IMR-90 (cell line): ENCODE results near the gene ZNF157. TPM values are rescaled to one million over a fixed set of nuclear protein-coding genes. Genes with fewer than 3 reads are reported as not detected.

Experiments used
- ATAC-seq: fragments of 200-7000 bp; cut with Tn5 transposase; 2 replicates; pipeline ENCODE4 v1.9.1; 2020; ENCODE audit warnings: low read depth, mild to moderate bottlenecking, moderate library complexity
- BruUV-seq: library from RNA; stranded (reverse); fragments of 400-500 nt; replicated peaks from 2 replicates; lab custom pipeline; 2021; lab: Mats Ljungman, UMichigan
- CTCF ChIA-PET: fragments of 300-600 bp; formaldehyde crosslinking; extraction: SDS; loops from one replicate; lab custom pipeline; 2021; ENCODE audit warnings: antibody characterized with exemption; lab: Yijun Ruan, JAX
- POLR2A ChIA-PET: fragments of 300-600 bp; sonication (Branson Sonifier 250); formaldehyde crosslinking; loops from one replicate; lab custom pipeline; 2022; ENCODE audit warnings: antibody characterized with exemption; ENCODE audit not compliant: unreplicated experiment; lab: Charles Lee
- DNase-seq: peaks from one replicate; pipeline ENCODE4 v3.0.0; 2013
- H2AFZ ChIP-seq: replicated peaks from 2 replicates; pipeline ENCODE3; 2013; ENCODE audit warnings: low read length, mild to moderate bottlenecking; ENCODE audit not compliant: poor library complexity
- H2AK5ac ChIP-seq: 2 replicates; pipeline ENCODE4 v1.6.1; 2013; ENCODE audit warnings: low read depth, low read length, inconsistent platforms
- H2AK9ac ChIP-seq: replicated peaks from 2 replicates; pipeline ENCODE3; 2013; ENCODE audit warnings: mild to moderate bottlenecking, low read depth, low read length, moderate library complexity; ENCODE audit not compliant: poor library complexity
- H2BK120ac ChIP-seq: 2 replicates; pipeline ENCODE4 v1.6.1; 2013; ENCODE audit warnings: low read depth, low read length, inconsistent platforms
- H2BK15ac ChIP-seq: 3 replicates; pipeline ENCODE4 v1.6.1; 2013; ENCODE audit warnings: low read depth, low read length, inconsistent platforms
- H2BK20ac ChIP-seq: 2 replicates; pipeline ENCODE4 v1.6.1; 2013; ENCODE audit warnings: low read depth, mild to moderate bottlenecking, inconsistent platforms, low read length, moderate library complexity
- H2BK5ac ChIP-seq: 2 replicates; pipeline ENCODE4 v1.6.1; 2013; ENCODE audit warnings: mild to moderate bottlenecking, low read depth, low read length, inconsistent platforms; ENCODE audit not compliant: poor library complexity, severe bottlenecking
- H3K14ac ChIP-seq: replicated peaks from 2 replicates; pipeline ENCODE4 v1.6.1; 2013; ENCODE audit warnings: low read depth, low read length, inconsistent platforms
- H3K18ac ChIP-seq: 2 replicates; pipeline ENCODE4 v1.6.1; 2013; ENCODE audit warnings: low read depth, low read length, control low read depth
- H3K23ac ChIP-seq: 2 replicates; pipeline ENCODE4 v1.6.1; 2013; ENCODE audit warnings: low read depth, low read length, inconsistent platforms
- H3K27ac ChIP-seq: 2 replicates; pipeline ENCODE4 v1.5.1; 2013; ENCODE audit warnings: mild to moderate bottlenecking, control low read depth, low read length; ENCODE audit not compliant: insufficient read depth
- H3K27me3 ChIP-seq: 2 replicates; pipeline ENCODE4 v1.6.1; 2013; ENCODE audit warnings: low read length; ENCODE audit not compliant: control insufficient read depth, insufficient read depth
- H3K36me3 ChIP-seq: 2 replicates; pipeline ENCODE4 v1.6.1; 2013; ENCODE audit warnings: low read length, mixed read lengths; ENCODE audit not compliant: control insufficient read depth, insufficient read depth
- H3K4ac ChIP-seq: 2 replicates; pipeline ENCODE4 v1.6.1; 2013; ENCODE audit warnings: low read depth, low read length, inconsistent platforms
- H3K4me1 ChIP-seq: 2 replicates; pipeline ENCODE4 v1.6.1; 2013; ENCODE audit warnings: low read length, mixed read lengths; ENCODE audit not compliant: control insufficient read depth, insufficient read depth
- H3K4me2 ChIP-seq: 2 replicates; pipeline ENCODE4 v1.6.1; 2013; ENCODE audit warnings: low read depth, mild to moderate bottlenecking, control low read depth, low read length, moderate library complexity
- H3K4me3 ChIP-seq: 2 replicates; pipeline ENCODE4 v1.5.1; 2013; ENCODE audit warnings: low read depth, mild to moderate bottlenecking, control low read depth, low read length, moderate library complexity; ENCODE audit not compliant: insufficient read depth
- H3K56ac ChIP-seq: 2 replicates; pipeline ENCODE4 v1.6.1; 2013; ENCODE audit warnings: low read length, inconsistent platforms; ENCODE audit not compliant: insufficient read depth; ENCODE audit errors: extremely low read depth
- H3K79me1 ChIP-seq, 2 experiments: 2 replicates each; pipeline ENCODE4 v1.6.1; 2013; ENCODE audit warnings: low read length in 2 of 2, inconsistent platforms in 1 of 2, low read depth in 1 of 2
- H3K9ac ChIP-seq: 2 replicates; pipeline ENCODE4 v1.6.1; 2013; ENCODE audit warnings: low read depth, low read length, control low read depth
- H3K9me1 ChIP-seq: 2 replicates; pipeline ENCODE4 v1.6.1; 2013; ENCODE audit warnings: low read length, inconsistent platforms; ENCODE audit not compliant: insufficient read depth
- H3K9me3 ChIP-seq: 2 replicates; pipeline ENCODE4 v1.6.1; 2013; ENCODE audit warnings: low read length; ENCODE audit not compliant: control insufficient read depth, insufficient read depth
- H4K20me1 ChIP-seq: 2 replicates; pipeline ENCODE4 v1.6.1; 2013; ENCODE audit warnings: low read length, inconsistent platforms; ENCODE audit not compliant: insufficient read depth
- H4K5ac ChIP-seq: 2 replicates; pipeline ENCODE4 v1.6.1; 2013; ENCODE audit warnings: mild to moderate bottlenecking, low read depth, low read length, control low read depth
- H4K8ac ChIP-seq, 2 experiments: 2 replicates each; pipeline ENCODE4 v1.6.1; 2013; ENCODE audit warnings: low read depth in 2 of 2, low read length in 2 of 2, control low read depth in 1 of 2, inconsistent platforms in 1 of 2
- H4K91ac ChIP-seq: 2 replicates; pipeline ENCODE4 v1.6.1; 2013; ENCODE audit warnings: low read depth, low read length, inconsistent platforms; ENCODE audit not compliant: insufficient read depth
- BHLHE40 ChIP-seq: fragments of 150-350 bp; IDR thresholded peaks from 2 replicates; pipeline ENCODE4 v1.6.1; 2016; ENCODE audit warnings: mild to moderate bottlenecking, low read depth, low read length
- CEBPB ChIP-seq: IDR thresholded peaks from 2 replicates; pipeline ENCODE4 v1.6.1; 2012; ENCODE audit warnings: low read depth, low read length, improper control_type of control experiment
- CHD1 ChIP-seq: IDR thresholded peaks from 2 replicates; pipeline ENCODE4 v1.6.1; 2012; ENCODE audit warnings: low read depth, low read length, improper control_type of control experiment
- CTCF ChIP-seq: conservative IDR thresholded peaks from 2 replicates; pipeline ENCODE4 v1.5.1; 2012; ENCODE audit warnings: mild to moderate bottlenecking, low read depth, low read length, improper control_type of control experiment
- ELK1 ChIP-seq: fragments of 150-350 bp; IDR thresholded peaks from 2 replicates; pipeline ENCODE4 v1.6.1; 2016; ENCODE audit warnings: low read depth, mild to moderate bottlenecking, low read length, moderate library complexity, borderline replicate concordance
- FOS ChIP-seq: fragments of 150-350 bp; IDR thresholded peaks from 2 replicates; pipeline ENCODE4 v1.6.1; 2016; ENCODE audit warnings: low read depth, low read length
- MAFK ChIP-seq: IDR thresholded peaks from 2 replicates; pipeline ENCODE4 v1.6.1; 2012; ENCODE audit warnings: low read depth, low read length, improper control_type of control experiment
- MAZ ChIP-seq: IDR thresholded peaks from 2 replicates; pipeline ENCODE4 v1.6.1; 2012; ENCODE audit warnings: low read depth, mild to moderate bottlenecking, low read length, improper control_type of control experiment, moderate library complexity, borderline replicate concordance
- MXI1 ChIP-seq: IDR thresholded peaks from 2 replicates; pipeline ENCODE4 v1.6.1; 2012; ENCODE audit warnings: low read depth, mild to moderate bottlenecking, low read length, moderate library complexity, borderline replicate concordance
- NFE2L2 ChIP-seq: fragments of 150-350 bp; IDR thresholded peaks from 2 replicates; pipeline ENCODE4 v1.6.1; 2016; ENCODE audit warnings: low read depth, mild to moderate bottlenecking, low read length
- POLR2A ChIP-seq: IDR thresholded peaks from 2 replicates; pipeline ENCODE4 v1.6.1; 2012; ENCODE audit warnings: mild to moderate bottlenecking, low read depth, low read length
- RAD21 ChIP-seq: IDR thresholded peaks from 2 replicates; pipeline ENCODE4 v1.6.1; 2012; ENCODE audit warnings: low read length, improper control_type of control experiment
- RCOR1 ChIP-seq: IDR thresholded peaks from 2 replicates; pipeline ENCODE4 v1.6.1; 2012; ENCODE audit warnings: mild to moderate bottlenecking, low read length, improper control_type of control experiment; ENCODE audit not compliant: insufficient replicate concordance
- RFX5 ChIP-seq: IDR thresholded peaks from 2 replicates; pipeline ENCODE4 v1.8.0; 2012; ENCODE audit warnings: low read depth, mild to moderate bottlenecking, low read length, moderate library complexity
- SMC3 ChIP-seq: fragments of 150-350 bp; IDR thresholded peaks from 2 replicates; pipeline ENCODE4 v1.6.1; 2016; ENCODE audit warnings: low read depth, mild to moderate bottlenecking, antibody characterized with exemption, low read length, moderate library complexity
- USF2 ChIP-seq: fragments of 150-350 bp; IDR thresholded peaks from 2 replicates; pipeline ENCODE4 v1.6.1; 2017; ENCODE audit warnings: mild to moderate bottlenecking, antibody characterized with exemption, low read length, low read depth
- WGBS, 2 experiments: methylation state at CpG; one replicate each; pipeline versions ENCODE4 v1.1.5 to v1.1.7; 2013; ENCODE audit warnings: missing lambda C conversion rate in 2 of 2; ENCODE audit not compliant: insufficient read length in 1 of 2; ENCODE audit errors: extremely low coverage in 2 of 2; 5-methylcytosine and 5-hydroxymethylcytosine counted together
- dilution Hi-C: fragments of 300-500 bp; cut with HindIII; formaldehyde crosslinking; loops from one replicate; pipeline ENCODE4 v1.14.3; 2018; ENCODE audit warnings: low sequenced_read_pairs; ENCODE audit not compliant: unreplicated experiment
- in situ Hi-C: fragments of 300-500 bp; cut with MboI; formaldehyde crosslinking; loops from 3 replicates; pipeline ENCODE4 v1.14.3; 2019; ENCODE audit warnings: low sequenced_read_pairs, inconsistent platforms, mixed read lengths
- intact Hi-C: fragments of 100-400 bp; cut with micrococcal nuclease; formaldehyde crosslinking; loops from 2 replicates; pipeline ENCODE4 v1.10.0; 2022
- polyA plus RNA-seq, 3 experiments: library from polyadenylated mRNA; depleted of rRNA; stranded (reverse); fragments of >200 nt; gene quantifications; 2 replicates each; pipeline ENCODE4 v1.2.3, GENCODE V29; 2012; ENCODE audit warnings: low replicate concordance in 1 of 3
- total RNA-seq: library from RNA; depleted of rRNA; stranded (reverse); fragments of >200 nt; gene quantifications from 2 replicates; pipeline ENCODE4 v1.2.3, GENCODE V29; 2012

ZNF157 gene
- total and polyA plus RNA-seq, 2 of the 4 experiments (the other 2 are of a cell fraction): under 0.01 TPM; not detected in 1

- no peak overlapping the region for H2AK9ac ChIP-seq
- no peak overlapping the region for H2AK5ac ChIP-seq
- no peak overlapping the region for H2AFZ ChIP-seq
- no peak overlapping the region for H4K91ac ChIP-seq
- H3K27me3 ChIP-seq: peaks cover 9% of the 10 kb centered on the region
- POLR2A ChIA-PET: interaction anchor here (1.1 kb wide), 1 partner anchor 194 kb away, joined by 3 read pairs; no protein-coding TSS in a partner anchor
- peak; percentile 55 for TF ChIP-seq SMC3
- no peak for TF ChIP-seq BHLHE40
- TF ChIP-seq RCOR1: no peak
- peak; percentile 66 for TF ChIP-seq CTCF
- TF ChIP-seq RFX5: no peak
- TF ChIP-seq MAFK: no peak
- TF ChIP-seq CEBPB: no peak
- TF ChIP-seq FOS: no peak
- no peak for TF ChIP-seq USF2
- no peak for TF ChIP-seq CHD1
- TF ChIP-seq MXI1: no peak
- TF ChIP-seq POLR2A: no peak
- peak; percentile 71 for TF ChIP-seq RAD21
- no peak for TF ChIP-seq MAZ
- no peak for TF ChIP-seq ELK1
- no peak for TF ChIP-seq NFE2L2
- intact Hi-C loops: loop anchor here (1.0 to 10.0 kb wide), 4 partner anchors 140 to 191 kb away; partner anchors contain the start of genes UBA1 and USP11
- no peak overlapping the region for H3K23ac ChIP-seq
- no peak overlapping the region for H2BK120ac ChIP-seq
- no peak overlapping the region for H2BK20ac ChIP-seq
- no peaks in the 10 kb centered on the region for H3K4me1 ChIP-seq
- no peaks in the 10 kb centered on the region for H3K36me3 ChIP-seq
- no peaks in the 10 kb centered on the region for H3K9me1 ChIP-seq
- H3K56ac ChIP-seq: no peak overlapping the region
- CTCF ChIA-PET: interaction anchor here (0.6 to 1.1 kb wide), 3 partner anchors 10 to 72 kb away, joined by 3 to 5 read pairs (median 4); no protein-coding TSS in a partner anchor
- ATAC-seq (no peak), DNase-seq (peak; percentile 57)
- H3K4ac ChIP-seq: no peak overlapping the region
- no peaks in the 10 kb centered on the region for H3K79me1 ChIP-seq
- H3K14ac ChIP-seq: no peak overlapping the region
- BruUV-seq: no TSS peak
- 7% methylated on average over 3 of the region's 8 CpGs; no CpG with 5 or more reads in 1 of the 2 experiments for WGBS, 2 experiments
- no peak overlapping the region for H4K8ac ChIP-seq
- dilution Hi-C loops: no loop called here
- H4K20me1 ChIP-seq: no peaks in the 10 kb centered on the region
- H4K5ac ChIP-seq: no peak overlapping the region
- in situ Hi-C loops: loop anchor here (10.0 kb wide), 1 partner anchor 190 kb away; the partner anchor contains the start of gene UBA1
- no peak overlapping the region for H3K4me2 ChIP-seq
- H3K9ac ChIP-seq: no peak overlapping the region
- no peak overlapping the region for H3K27ac ChIP-seq
- H3K4me3 ChIP-seq: no peak overlapping the region
- no peak overlapping the region for H3K18ac ChIP-seq
- no peak overlapping the region for H2BK5ac ChIP-seq
- H2BK15ac ChIP-seq: no peak overlapping the region
- H3K9me3 ChIP-seq: no peaks in the 10 kb centered on the region
These were observed 14.1 kb downstream of the ZNF157 start for GRCh38 chrX:47384502-47384901.
